Small intestine (tissue), 16 donors: Measurements from ENCODE around the gene PRAMEF13. TPM values are rescaled to one million over a fixed set of nuclear protein-coding genes. Genes with fewer than 3 reads are reported as not detected.
"Not testable (repeated sequence)": the region's sequence is repeated elsewhere in the genome, so short reads cannot be mapped to it uniquely, and the experiment has no call there.

Experiments used
- DNase-seq, 2 donors: peaks; one replicate each; pipeline versions ENCODE4 v3.0.0 to v3.0.0-alpha.2; 2013
- FAIRE-seq: peaks from 2 replicates; lab custom pipeline; 2012; peaks lifted over from hg19 to GRCh38; lab: Jason Lieb, UNC
- H3K27ac ChIP-seq, 3 donors: one replicate each; pipeline ENCODE4 v1.5.1; 2013; ENCODE audit warnings: low read length in 2 of 3, mild to moderate bottlenecking in 2 of 3, control low read depth in 1 of 3, inconsistent platforms in 1 of 3, low read depth in 1 of 3, moderate library complexity in 1 of 3
- H3K27me3 ChIP-seq, 3 donors: one replicate each; pipeline ENCODE4 v1.6.1; 2013; ENCODE audit warnings: low read length in 3 of 3, inconsistent platforms in 1 of 3; ENCODE audit not compliant: control insufficient read depth in 3 of 3, insufficient read depth in 3 of 3
- H3K36me3 ChIP-seq, 3 donors: one replicate each; pipeline ENCODE4 v1.6.1; 2013; ENCODE audit warnings: low read length in 3 of 3, inconsistent platforms in 1 of 3, low read depth in 1 of 3, mild to moderate bottlenecking in 1 of 3, moderate library complexity in 1 of 3; ENCODE audit not compliant: control insufficient read depth in 3 of 3, insufficient read depth in 2 of 3
- H3K4me1 ChIP-seq, 3 donors: one replicate each; pipeline ENCODE4 v1.6.1; 2013; ENCODE audit warnings: low read length in 2 of 3, inconsistent platforms in 1 of 3, low read depth in 1 of 3, mild to moderate bottlenecking in 1 of 3, moderate library complexity in 1 of 3; ENCODE audit not compliant: control insufficient read depth in 3 of 3, insufficient read depth in 2 of 3
- H3K4me3 ChIP-seq, 3 donors: one replicate each; pipeline ENCODE4 v1.5.1; 2013; ENCODE audit warnings: low read length in 3 of 3, control low read depth in 1 of 3, inconsistent platforms in 1 of 3, low read depth in 1 of 3, mild to moderate bottlenecking in 1 of 3, moderate library complexity in 1 of 3
- H3K9me3 ChIP-seq, 2 donors: one replicate each; pipeline ENCODE4 v1.6.1; 2013; ENCODE audit warnings: low read depth in 1 of 2, low read length in 1 of 2; ENCODE audit not compliant: control insufficient read depth in 2 of 2, insufficient read depth in 1 of 2
- WGBS, 3 donors: extraction: QIAGEN DNeasy Blood & Tissue Kit; methylation state at CpG; one replicate each; pipeline ENCODE4 v1.1.7; 2013; 5-methylcytosine and 5-hydroxymethylcytosine counted together
- long read RNA-seq, 10 donors: transcript quantifications; one replicate each; lab custom pipeline, GENCODE V29; 2026
- polyA plus RNA-seq, 4 donors: library from polyadenylated mRNA; stranded (reverse) in 3 of 4; unstranded in 1 of 4; fragments of 200-250 nt in 3 of 4; fragments of 120-200 nt in 1 of 4; gene quantifications; one replicate each; pipeline versions ENCODE4 v1.2.1 to v1.2.3, GENCODE V29; 2013
- donor health status: healthy with polysubstance abuse.
- donor health status: control.
- donor health status: control.
- donor health status: Bipolar disorder and iron deficiency.
- donor health status: healthy.

The PRAMEF13 gene
- polyA plus RNA-seq = not detected
- long read RNA-seq, donor 1 = 0 reads
- long read RNA-seq, donor 2 = 0 reads
- long read RNA-seq, donor 3 = 0 reads
- long read RNA-seq, donor 4 = 0 reads
- long read RNA-seq, donor 5 = 0 reads
- long read RNA-seq, donor 6 = 0 reads
- long read RNA-seq, donor 7 = 0 reads
- long read RNA-seq, donor 8 = 0 reads
- long read RNA-seq, donor 9 = 0 reads
- long read RNA-seq, donor 10 = 0 reads

- not testable (repeated sequence) for H3K27ac ChIP-seq, H3K4me1 ChIP-seq, DNase-seq, H3K27me3 ChIP-seq, FAIRE-seq, H3K36me3 ChIP-seq, H3K4me3 ChIP-seq, H3K9me3 ChIP-seq
- 79% methylated on average over 1 of the region's 5 CpGs; no CpG with 5 or more reads in 2 of the 3 donors for WGBS, 3 donors
Observed at GRCh38 chr1:13201309-13201708, at the start of gene PRAMEF13. TSS of gene PRAMEF13 (minus strand) at chr1:13201409. CDS start at chr1:13199589, 1,820 bp downstream.

- H3K36me3 ChIP-seq, H3K27me3 ChIP-seq, H3K4me1 ChIP-seq, H3K9me3 ChIP-seq, H3K27ac ChIP-seq, FAIRE-seq, DNase-seq, H3K4me3 ChIP-seq: not testable (repeated sequence)
- WGBS, 3 donors = 78 to 85% (median 83%) methylated on average over 6 of the region's 7 CpGs
Observed at GRCh38 chr1:13247122-13247521, 45.9 kb upstream of the PRAMEF13 start.

- FAIRE-seq = not testable (repeated sequence)
- 66 to 81% (median 81%) methylated on average over 2 of the region's 2 CpGs for WGBS, 3 donors
Observed at GRCh38 chr1:13246554-13246871, 45.3 kb upstream of the PRAMEF13 start.

GRCh38 chr1:13245841-13246553 lies 44.8 kb upstream of the PRAMEF13 start:
- not testable (repeated sequence) for H3K9me3 ChIP-seq, H3K4me3 ChIP-seq, FAIRE-seq, H3K36me3 ChIP-seq, H3K27me3 ChIP-seq, H3K4me1 ChIP-seq, DNase-seq, H3K27ac ChIP-seq
- WGBS, 3 donors = 68 to 72% (median 70%) methylated on average over 5 of the region's 5 CpGs

More at GRCh38 chr1:13246554-13246871, 45.3 kb upstream of the PRAMEF13 start:
- not testable (repeated sequence) for H3K36me3 ChIP-seq, DNase-seq, H3K27ac ChIP-seq, H3K9me3 ChIP-seq, H3K4me3 ChIP-seq, H3K4me1 ChIP-seq, H3K27me3 ChIP-seq

GRCh38 chr1:13243536-13244263 lies 42.5 kb upstream of the PRAMEF13 start:
- H3K27me3 ChIP-seq, DNase-seq, H3K27ac ChIP-seq, H3K36me3 ChIP-seq, H3K4me1 ChIP-seq, H3K9me3 ChIP-seq, H3K4me3 ChIP-seq, FAIRE-seq: not testable (repeated sequence)
- 83 to 84% (median 84%) methylated on average over 9 of the region's 9 CpGs for WGBS, 3 donors

GRCh38 chr1:13239633-13240032 lies 38.4 kb upstream of the PRAMEF13 start:
- not testable (repeated sequence) for FAIRE-seq

GRCh38 chr1:13237572-13237971 lies 36.4 kb upstream of the PRAMEF13 start:
- not testable (repeated sequence) for H3K4me3 ChIP-seq, H3K36me3 ChIP-seq, FAIRE-seq, H3K9me3 ChIP-seq, DNase-seq, H3K27ac ChIP-seq, H3K4me1 ChIP-seq, H3K27me3 ChIP-seq
- 75 to 76% (median 76%) methylated on average over 4 of the region's 4 CpGs for WGBS, 3 donors

More at GRCh38 chr1:13239633-13240032, 38.4 kb upstream of the PRAMEF13 start:
- not testable (repeated sequence) for H3K9me3 ChIP-seq, H3K27me3 ChIP-seq, H3K4me1 ChIP-seq, H3K4me3 ChIP-seq, DNase-seq, H3K27ac ChIP-seq, H3K36me3 ChIP-seq
- WGBS, 3 donors = 85 to 88% (median 87%) methylated on average over 4 of the region's 4 CpGs

GRCh38 chr1:13234057-13234456 lies 32.8 kb upstream of the PRAMEF13 start:
- DNase-seq, H3K4me3 ChIP-seq, H3K9me3 ChIP-seq, H3K36me3 ChIP-seq, FAIRE-seq, H3K4me1 ChIP-seq, H3K27me3 ChIP-seq, H3K27ac ChIP-seq: not testable (repeated sequence)
- WGBS, 3 donors = 61 to 75% (median 65%) methylated on average over 1 of the region's 1 CpG
